Left cardiac atrium (tissue), 4 donors: ENCODE data around the gene SORCS2. TPM values are rescaled to one million over a fixed set of nuclear protein-coding genes. Genes with fewer than 3 reads are reported as not detected.
A peak's percentile ranks its signal among the peaks of the same experiment; 100 is the strongest.

ENCODE experiments used
- ATAC-seq, 2 donors: fragments of 200-7000 bp; cut with Tn5 transposase; one replicate each; pipeline ENCODE4 v1.9.1; 2020; ENCODE audit warnings: mild to moderate bottlenecking in 2 of 2, moderate library complexity in 2 of 2
- DNase-seq: peaks from one replicate; pipeline ENCODE4 v3.0.0-alpha.2; 2020
- intact Hi-C, 2 donors: fragments of 100-400 bp; cut with DNase I; formaldehyde crosslinking; loops; one replicate each; pipeline versions ENCODE4 v1.14.1 to v1.15.1; 2022 to 2023
- microRNA-seq, 2 donors: library from miRNA; unstranded; fragments of <30 nt; microRNA quantifications; one replicate each; pipeline ENCODE4 v1.2.0, GENCODE V29; 2020
- total RNA-seq, 2 donors: library from RNA; stranded (reverse); fragmentation: NEBNext Ultra II Directional; extraction: Animal tissue kit (Norgen Biotek cat#: 25700); gene quantifications; one replicate each; pipeline ENCODE4 v1.2.1, GENCODE V29; 2021
- donor health status: DM: no; HTN: yes; CAD: no.
- donor health status: DM: no; HTN: yes; CAD: no; lungs with severe emphysema.
- donor health status: DM: yes; HTN: yes; CAD: no.
- donor health status: Dilated cardiomyopathy.

Gene SORCS2
- total RNA-seq, 2 donors from 2014 or later: 2.4 to 2.6 TPM

DNA sequence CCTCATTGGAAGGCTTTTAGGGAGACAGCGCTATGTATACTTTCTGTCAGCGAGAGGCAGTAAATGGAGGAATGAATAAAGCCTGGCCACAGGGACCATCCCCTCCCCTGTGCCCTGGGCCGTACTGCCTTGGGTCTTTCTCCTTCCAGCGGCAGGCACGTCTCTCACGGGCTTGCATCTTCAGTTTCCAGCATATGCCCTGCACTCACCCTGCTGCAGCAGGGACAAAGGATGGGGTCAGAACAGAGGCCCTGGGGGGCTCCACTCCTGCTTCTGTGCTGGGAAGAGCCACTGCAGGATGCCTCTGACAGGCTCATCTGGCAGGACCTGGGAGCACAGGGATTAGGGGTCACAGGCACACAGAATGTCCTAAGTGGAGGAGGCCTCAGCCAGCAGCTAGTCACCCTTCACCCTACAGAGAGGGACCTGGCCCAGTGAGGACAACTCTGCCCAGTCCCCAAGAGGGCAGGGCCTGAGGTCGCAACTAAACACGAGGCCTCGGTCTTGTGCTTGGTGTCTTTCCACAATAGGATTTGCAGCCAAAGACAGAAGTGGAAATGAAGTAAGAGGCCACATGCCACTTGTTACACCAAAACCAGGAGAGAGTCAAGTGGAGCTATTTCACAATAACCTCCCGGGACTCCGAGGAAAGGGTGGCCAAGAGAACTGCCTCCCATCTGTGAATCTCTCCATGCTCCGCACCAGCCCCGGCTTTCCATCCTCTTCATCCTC lies 596.5 kb downstream of the SORCS2 start:
- no peak for DNase-seq
- intact Hi-C loops: no loop called here
- ATAC-seq: peak; percentile 66 to 91

DNA sequence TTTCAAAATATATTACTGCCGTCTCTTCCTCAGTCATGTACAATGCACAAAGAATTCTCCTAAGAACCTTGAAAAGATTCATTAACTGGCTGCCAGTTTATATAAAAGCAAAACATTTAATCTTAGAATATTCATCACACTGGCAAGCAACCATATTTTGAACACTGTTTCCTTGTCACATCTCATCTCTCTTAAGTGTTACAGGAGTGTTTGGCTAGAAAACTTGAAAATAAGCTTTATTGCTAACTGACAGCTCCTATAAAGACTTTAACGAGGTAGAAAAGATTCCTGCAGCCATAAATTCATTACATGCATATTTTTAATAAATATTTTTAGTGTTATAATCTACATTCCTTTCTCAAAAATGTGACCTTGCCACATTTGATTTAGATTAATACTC lies 597.7 kb downstream of the SORCS2 start:
- ATAC-seq: no peak
- DNase-seq: no peak
- intact Hi-C loops: no loop called here

DNA sequence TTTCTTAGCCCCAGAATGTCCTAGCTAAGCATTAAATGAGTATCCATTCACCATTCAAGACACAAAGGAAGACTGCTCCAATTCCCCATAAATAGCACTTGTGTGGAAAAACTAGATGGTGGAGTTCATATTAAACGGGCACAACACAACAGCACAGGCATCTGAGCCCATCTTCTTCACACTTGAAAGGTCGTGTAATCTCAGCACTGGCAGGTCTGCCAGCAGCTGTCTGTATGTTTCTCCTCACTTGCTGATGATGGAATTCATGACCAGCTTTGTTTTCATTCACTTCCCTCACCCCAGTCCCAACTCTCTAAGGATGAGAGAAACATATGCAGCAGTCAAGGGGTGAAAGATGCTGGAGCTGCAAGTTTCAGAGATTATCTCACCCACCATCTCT lies 598.7 kb downstream of the SORCS2 start:
- intact Hi-C loops: no loop called here
- DNase-seq (no peak), ATAC-seq (peak in 1 of 2 donors; percentile 25)

Small RNA genes lying within 50 kb of the gene (microRNA-seq; reads per million reads assigned to microRNA genes)
- gene MIR4274 (0 reads per million in 2 donors), gene MIR4798 (0.20 to 0.27 reads per million in 2 donors)

Other genes with a start within 250 kb of the SORCS2 start
- 10 to 100 TPM; 23.2 to 30.7 TPM for gene TADA2B, start 149.2 kb upstream of the SORCS2 start, total RNA-seq
- 10 to 100 TPM; 35.6 to 46.1 TPM for gene GRPEL1, start 124.5 kb upstream of the SORCS2 start, total RNA-seq
- not detected for gene PSAPL1, start 242.4 kb downstream of the SORCS2 start, total RNA-seq